H9 (cell line): ENCODE results near the gene HLA-DRB1. TPM values are rescaled to one million over a fixed set of nuclear protein-coding genes. Genes with fewer than 3 reads are reported as not detected.

Experiments used
- DNase-seq: peaks from one replicate; pipeline ENCODE4 v3.0.0-alpha.2; 2017
- H2AFZ ChIP-seq: one replicate; pipeline ENCODE4 v1.6.1; 2013; ENCODE audit warnings: mild to moderate bottlenecking, low read length, control low read depth, moderate library complexity
- H2AK5ac ChIP-seq: 2 replicates; pipeline ENCODE4 v1.6.1; 2013; ENCODE audit warnings: low read length, control low read depth, mixed read lengths; ENCODE audit not compliant: insufficient read length
- H2BK120ac ChIP-seq: one replicate; pipeline ENCODE4 v1.6.1; 2013; ENCODE audit warnings: low read depth, mild to moderate bottlenecking, low read length, control low read depth, inconsistent platforms; ENCODE audit not compliant: poor library complexity, severe bottlenecking
- H2BK12ac ChIP-seq: 2 replicates; pipeline ENCODE4 v1.6.1; 2013; ENCODE audit warnings: low read length, control low read depth, mixed read lengths, low read depth; ENCODE audit not compliant: insufficient read length
- H2BK15ac ChIP-seq: 2 replicates; pipeline ENCODE4 v1.6.1; 2013; ENCODE audit warnings: low read depth, low read length, control low read depth
- H2BK20ac ChIP-seq: one replicate; pipeline ENCODE4 v1.6.1; 2013; ENCODE audit warnings: low read depth, mild to moderate bottlenecking, low read length, control low read depth, inconsistent platforms; ENCODE audit not compliant: poor library complexity, severe bottlenecking
- H2BK5ac ChIP-seq: 2 replicates; pipeline ENCODE4 v1.6.1; 2013; ENCODE audit warnings: low read length, control low read depth, mixed read lengths; ENCODE audit not compliant: insufficient read length
- H3K14ac ChIP-seq: 2 replicates; pipeline ENCODE4 v1.6.1; 2013; ENCODE audit warnings: low read length, control low read depth; ENCODE audit not compliant: insufficient read depth
- H3K18ac ChIP-seq: 2 replicates; pipeline ENCODE4 v1.6.1; 2013; ENCODE audit warnings: low read depth, mild to moderate bottlenecking, mixed read lengths, low read length, control low read depth; ENCODE audit not compliant: insufficient read length
- H3K23ac ChIP-seq: 2 replicates; pipeline ENCODE4 v1.6.1; 2013; ENCODE audit warnings: low read length, control low read depth, mixed read lengths, low read depth; ENCODE audit not compliant: insufficient read length
- H3K23me2 ChIP-seq: 2 replicates; pipeline ENCODE4 v1.6.1; 2013; ENCODE audit warnings: low read depth, mild to moderate bottlenecking, mixed read lengths, low read length, control low read depth; ENCODE audit not compliant: insufficient read length, poor library complexity, severe bottlenecking
- H3K27ac ChIP-seq: 2 replicates; pipeline ENCODE4 v1.5.1; 2013; ENCODE audit warnings: low read length, control low read depth, mixed read lengths, low read depth; ENCODE audit not compliant: insufficient read length
- H3K27me3 ChIP-seq: 2 replicates; pipeline ENCODE4 v1.6.1; 2013; ENCODE audit warnings: low read length, control low read depth, inconsistent platforms; ENCODE audit not compliant: insufficient read depth
- H3K4ac ChIP-seq: 2 replicates; pipeline ENCODE4 v1.6.1; 2013; ENCODE audit warnings: low read depth, mild to moderate bottlenecking, control low read depth, inconsistent platforms, low read length, moderate library complexity
- H3K4me1 ChIP-seq: 2 replicates; pipeline ENCODE4 v1.6.1; 2013; ENCODE audit warnings: low read length, control low read depth, inconsistent platforms; ENCODE audit not compliant: insufficient read depth
- H3K4me2 ChIP-seq: 2 replicates; pipeline ENCODE4 v1.6.1; 2013; ENCODE audit warnings: low read length, control low read depth, mixed read lengths; ENCODE audit not compliant: insufficient read length, insufficient read depth
- H3K56ac ChIP-seq: 2 replicates; pipeline ENCODE4 v1.6.1; 2013; ENCODE audit warnings: low read depth, mild to moderate bottlenecking, mixed read lengths, low read length, control low read depth; ENCODE audit not compliant: insufficient read length
- H3K79me1 ChIP-seq: 2 replicates; pipeline ENCODE4 v1.6.1; 2013; ENCODE audit warnings: low read depth, mild to moderate bottlenecking, moderate library complexity, low read length, control low read depth, inconsistent platforms; ENCODE audit not compliant: insufficient read depth, poor library complexity, severe bottlenecking
- H3K79me2 ChIP-seq: 2 replicates; pipeline ENCODE4 v1.6.1; 2013; ENCODE audit warnings: low read length, control low read depth, inconsistent platforms; ENCODE audit not compliant: insufficient read depth
- H3K9ac ChIP-seq: 2 replicates; pipeline ENCODE4 v1.6.1; 2013; ENCODE audit warnings: low read length, control low read depth, mixed read lengths; ENCODE audit not compliant: insufficient read length; ENCODE audit errors: extremely low read depth
- H3K9me3 ChIP-seq: one replicate; pipeline ENCODE4 v1.6.1; 2013; ENCODE audit warnings: low read depth, low read length, inconsistent platforms; ENCODE audit not compliant: control insufficient read depth
- H3T11ph ChIP-seq: one replicate; pipeline ENCODE4 v1.6.1; 2013; ENCODE audit warnings: mild to moderate bottlenecking, low read length, control low read depth, inconsistent platforms
- H4K20me1 ChIP-seq: one replicate; pipeline ENCODE4 v1.6.1; 2013; ENCODE audit not compliant: control insufficient read depth, insufficient read length, insufficient read depth
- H4K5ac ChIP-seq: 2 replicates; pipeline ENCODE4 v1.6.1; 2013; ENCODE audit warnings: low read depth, mild to moderate bottlenecking, mixed read lengths, low read length, control low read depth; ENCODE audit not compliant: insufficient read length
- H4K8ac ChIP-seq: replicated peaks from 2 replicates; pipeline ENCODE4 v1.6.1; 2013; ENCODE audit warnings: low read length, control low read depth, mixed read lengths, low read depth; ENCODE audit not compliant: insufficient read length
- H4K91ac ChIP-seq: 2 replicates; pipeline ENCODE4 v1.6.1; 2013; ENCODE audit warnings: low read depth, mild to moderate bottlenecking, moderate library complexity, mixed read lengths, low read length, control low read depth; ENCODE audit not compliant: insufficient read length
- H3K27ac Mint-ChIP-seq, 3 experiments: 2 replicates in 2 of 3; 3 replicates in 1 of 3; pipeline ENCODE4 v1.8.0; 2020 to 2021; ENCODE audit warnings: mixed read lengths in 3 of 3, mild to moderate bottlenecking in 1 of 3, moderate library complexity in 1 of 3
- H3K27me3 Mint-ChIP-seq: 2 replicates; pipeline ENCODE4 v1.8.0; 2021; ENCODE audit warnings: low read depth, mild to moderate bottlenecking, moderate library complexity, mixed read lengths
- H3K36me3 Mint-ChIP-seq, 3 experiments: 2 replicates in 2 of 3; 3 replicates in 1 of 3; pipeline ENCODE4 v1.8.0; 2020 to 2021; ENCODE audit warnings: low read depth in 3 of 3, mixed read lengths in 3 of 3; ENCODE audit not compliant: insufficient read depth in 1 of 3
- H3K4me1 Mint-ChIP-seq, 2 experiments: 2 replicates each; pipeline ENCODE4 v1.8.0; 2020; ENCODE audit warnings: mixed read lengths in 2 of 2
- H3K4me3 Mint-ChIP-seq, 2 experiments: 2 replicates in 1 of 2; 3 replicates in 1 of 2; pipeline ENCODE4 v1.8.0; 2020 to 2021; ENCODE audit warnings: mild to moderate bottlenecking in 2 of 2, mixed read lengths in 2 of 2, moderate library complexity in 1 of 2
- H3K9me3 Mint-ChIP-seq, 2 experiments: 2 replicates in 1 of 2; 3 replicates in 1 of 2; pipeline ENCODE4 v1.8.0; 2020; ENCODE audit warnings: mild to moderate bottlenecking in 2 of 2, mixed read lengths in 2 of 2, moderate library complexity in 1 of 2
- WGBS: extraction: QIAGEN DNeasy Blood & Tissue Kit; methylation state at CpG from one replicate; pipeline ENCODE4 v1.1.7; 2013; ENCODE audit warnings: missing lambda C conversion rate, low lambda C conversion rate, mixed read lengths; ENCODE audit not compliant: insufficient read length; ENCODE audit errors: extremely low coverage; 5-methylcytosine and 5-hydroxymethylcytosine counted together
- total RNA-seq: library from RNA; stranded (reverse); gene quantifications from 2 replicates; pipeline ENCODE4 v1.2.1, GENCODE V29; 2021
- TF ChIP-seq, protein P1 (sequence below): fragments of 200-600 bp; sonication (generic); conservative IDR thresholded peaks from 3 replicates; pipeline ENCODE4 v1.8.0; 2021; ENCODE audit warnings: antibody characterized with exemption, mild to moderate bottlenecking

Gene HLA-DRB1
- total RNA-seq, 1 experiment from 2014 or later = 25.9 TPM

DNA sequence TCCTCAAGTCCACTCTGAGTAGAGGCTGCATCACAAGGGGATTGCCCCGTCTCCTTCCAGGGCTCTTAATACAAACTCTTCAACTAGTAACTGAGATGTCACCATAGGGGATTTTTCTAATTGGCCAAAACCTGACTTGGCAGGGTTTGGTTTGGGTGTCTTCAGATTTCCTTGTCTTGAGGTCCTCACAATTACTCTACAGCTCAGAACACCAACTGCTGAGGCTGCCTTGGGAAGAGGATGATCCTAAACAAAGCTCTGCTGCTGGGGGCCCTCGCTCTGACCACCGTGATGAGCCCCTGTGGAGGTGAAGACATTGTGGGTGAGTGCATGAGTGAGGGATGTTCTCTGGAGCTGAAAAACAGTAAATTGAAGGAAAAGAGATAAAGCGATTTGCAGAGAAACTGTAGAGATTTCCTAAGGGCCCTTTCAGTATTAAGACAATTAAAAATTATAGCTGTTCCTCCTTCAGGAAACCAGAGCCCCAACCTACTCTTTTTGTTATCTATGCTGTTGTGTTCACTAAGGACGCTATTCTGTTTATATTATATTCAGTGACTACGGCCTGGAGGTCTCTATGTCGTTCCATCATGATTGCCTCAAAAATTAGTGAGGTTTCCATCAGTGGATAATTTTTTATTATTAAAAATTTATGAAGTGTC is 47.7 kb upstream of the HLA-DRB1 start, which contains the start of gene HLA-DQA1:
TSS of gene HLA-DQA1 (plus strand) at position 188 of the 662 bp plus-strand sequence. CDS start at position 241, 53 bp downstream.
- Histone ChIP-seq H3K14ac (no peak within 1 kb of the TSS), H4K5ac (no peak within 1 kb of the TSS), H3K23me2 (no peaks in the 10 kb centered on the region), H2BK5ac (no peak within 1 kb of the TSS), H2BK120ac (no peak within 1 kb of the TSS), H3K4me2 (no peak within 1 kb of the TSS), H2BK20ac (no peak within 1 kb of the TSS), H3K4me1 (no peaks in the 10 kb centered on the region; the same call in 1 of the 2 replicates), H4K20me1 (no peaks in the 10 kb centered on the region), H2AFZ (no peak within 1 kb of the TSS), H3K27ac (no peak within 1 kb of the TSS), H3K23ac (no peak within 1 kb of the TSS), H3K79me2 (no peaks in the 10 kb centered on the region), H4K91ac (no peak within 1 kb of the TSS), H3K4ac (no peak within 1 kb of the TSS), H3K9me3 (no peaks in the 10 kb centered on the region), H2BK15ac (no peak within 1 kb of the TSS; the same call in 1 of the 2 replicates), H3K9ac (no peak within 1 kb of the TSS), H2AK5ac (no peak within 1 kb of the TSS), H3K18ac (no peak within 1 kb of the TSS), H3K27me3 (no peaks in the 10 kb centered on the region), H2BK12ac (no peak within 1 kb of the TSS), H3K56ac (no peak within 1 kb of the TSS), H3T11ph (no peak within 1 kb of the TSS), H3K79me1 (no peaks in the 10 kb centered on the region), H4K8ac (no peak within 1 kb of the TSS)
- Mint-ChIP-seq H3K27me3 (no peaks in the 10 kb centered on the region), H3K4me3 (0 out of 5 replicates have a peak within 1 kb of the TSS, but pooled peaks of 1 of the 2 experiments have one; percentile 20), H3K9me3 (no peaks in the 10 kb centered on the region), H3K36me3 (no peaks in the 10 kb centered on the region), H3K27ac (peak within 1 kb of the TSS in 2 of 3 experiments; percentile 27 to 36; a peak in 3 of 7 replicates), H3K4me1 (peaks cover 25% of the 10 kb centered on the region in 2 experiments)
- TF ChIP-seq, protein P1, sequence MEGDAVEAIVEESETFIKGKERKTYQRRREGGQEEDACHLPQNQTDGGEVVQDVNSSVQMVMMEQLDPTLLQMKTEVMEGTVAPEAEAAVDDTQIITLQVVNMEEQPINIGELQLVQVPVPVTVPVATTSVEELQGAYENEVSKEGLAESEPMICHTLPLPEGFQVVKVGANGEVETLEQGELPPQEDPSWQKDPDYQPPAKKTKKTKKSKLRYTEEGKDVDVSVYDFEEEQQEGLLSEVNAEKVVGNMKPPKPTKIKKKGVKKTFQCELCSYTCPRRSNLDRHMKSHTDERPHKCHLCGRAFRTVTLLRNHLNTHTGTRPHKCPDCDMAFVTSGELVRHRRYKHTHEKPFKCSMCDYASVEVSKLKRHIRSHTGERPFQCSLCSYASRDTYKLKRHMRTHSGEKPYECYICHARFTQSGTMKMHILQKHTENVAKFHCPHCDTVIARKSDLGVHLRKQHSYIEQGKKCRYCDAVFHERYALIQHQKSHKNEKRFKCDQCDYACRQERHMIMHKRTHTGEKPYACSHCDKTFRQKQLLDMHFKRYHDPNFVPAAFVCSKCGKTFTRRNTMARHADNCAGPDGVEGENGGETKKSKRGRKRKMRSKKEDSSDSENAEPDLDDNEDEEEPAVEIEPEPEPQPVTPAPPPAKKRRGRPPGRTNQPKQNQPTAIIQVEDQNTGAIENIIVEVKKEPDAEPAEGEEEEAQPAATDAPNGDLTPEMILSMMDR = no peak
- DNase-seq = no peak
- WGBS = no CpG with 5 or more reads among the region's 7 CpGs
